ENCODE results near the gene RNASE2.

DNA sequence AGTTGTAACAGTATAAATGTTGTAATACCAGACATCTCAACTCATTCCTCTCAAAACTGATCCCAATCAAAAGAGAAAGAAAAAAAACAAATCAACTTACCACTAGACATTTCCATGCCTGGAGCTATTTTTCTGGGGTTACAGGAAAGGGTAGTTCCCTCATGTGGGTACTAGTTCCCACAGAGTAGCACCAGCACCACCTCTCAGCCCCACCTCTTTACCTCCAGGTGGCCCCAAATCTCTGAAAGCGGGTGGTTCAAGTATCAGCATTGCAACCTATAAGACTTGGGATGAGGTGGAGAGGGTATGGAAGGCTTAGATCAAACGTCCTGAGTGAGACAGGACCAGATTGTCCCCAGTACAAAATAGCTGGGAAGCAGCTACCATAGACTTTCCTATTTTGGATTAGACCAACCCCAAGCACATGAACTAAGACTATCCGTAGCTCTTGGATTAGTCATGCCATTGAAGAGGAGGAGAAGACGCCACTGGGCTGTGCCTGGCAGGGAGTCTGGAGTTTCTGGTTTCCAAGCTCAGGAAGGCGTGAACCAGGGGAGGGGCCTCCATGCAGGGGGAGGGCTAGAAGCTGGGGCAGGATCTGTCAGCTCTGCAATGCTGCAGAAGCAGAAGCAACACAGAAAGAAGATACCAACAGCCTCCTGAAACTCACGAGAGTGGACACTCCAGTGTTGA, 43.5 kb downstream of the RNASE2 start, which contains the start of gene SLC39A2:
- TF ChIP-seq POLR2A (IDR thresholded peaks at IDR 0.05) = no peak
- TF ChIP-seq, protein P1, sequence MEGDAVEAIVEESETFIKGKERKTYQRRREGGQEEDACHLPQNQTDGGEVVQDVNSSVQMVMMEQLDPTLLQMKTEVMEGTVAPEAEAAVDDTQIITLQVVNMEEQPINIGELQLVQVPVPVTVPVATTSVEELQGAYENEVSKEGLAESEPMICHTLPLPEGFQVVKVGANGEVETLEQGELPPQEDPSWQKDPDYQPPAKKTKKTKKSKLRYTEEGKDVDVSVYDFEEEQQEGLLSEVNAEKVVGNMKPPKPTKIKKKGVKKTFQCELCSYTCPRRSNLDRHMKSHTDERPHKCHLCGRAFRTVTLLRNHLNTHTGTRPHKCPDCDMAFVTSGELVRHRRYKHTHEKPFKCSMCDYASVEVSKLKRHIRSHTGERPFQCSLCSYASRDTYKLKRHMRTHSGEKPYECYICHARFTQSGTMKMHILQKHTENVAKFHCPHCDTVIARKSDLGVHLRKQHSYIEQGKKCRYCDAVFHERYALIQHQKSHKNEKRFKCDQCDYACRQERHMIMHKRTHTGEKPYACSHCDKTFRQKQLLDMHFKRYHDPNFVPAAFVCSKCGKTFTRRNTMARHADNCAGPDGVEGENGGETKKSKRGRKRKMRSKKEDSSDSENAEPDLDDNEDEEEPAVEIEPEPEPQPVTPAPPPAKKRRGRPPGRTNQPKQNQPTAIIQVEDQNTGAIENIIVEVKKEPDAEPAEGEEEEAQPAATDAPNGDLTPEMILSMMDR (IDR thresholded peaks at IDR 0.05) = no peak
